GM23338 (cell line): Measurements from ENCODE around the gene FTO. TPM values are rescaled to one million over a fixed set of nuclear protein-coding genes. Genes with fewer than 3 reads are reported as not detected.

Source experiments
- ATAC-seq: fragments of 200-7000 bp; cut with Tn5 transposase; 3 replicates; pipeline ENCODE4 v1.9.1; 2020
- DNase-seq: peaks from one replicate; pipeline ENCODE4 v3.0.0-alpha.2; 2015; ENCODE audit warnings: low spot score
- H2AFZ ChIP-seq: fragments of 200-600 bp; sonication (generic); 2 replicates; pipeline ENCODE4 v1.8.0; 2016; ENCODE audit warnings: antibody characterized with exemption, mild to moderate bottlenecking, moderate library complexity
- H3F3A ChIP-seq: fragments of 200-600 bp; sonication (generic); replicated peaks from 2 replicates; pipeline ENCODE4 v1.8.0; 2017; ENCODE audit warnings: antibody characterized with exemption, mixed run types, low read depth
- H3K27ac ChIP-seq: fragments of 200-600 bp; sonication (generic); 2 replicates; pipeline ENCODE4 v1.6.1; 2016; ENCODE audit warnings: low read depth
- H3K27me3 ChIP-seq: fragments of 200-600 bp; sonication (generic); 2 replicates; pipeline ENCODE4 v1.8.0; 2016; ENCODE audit warnings: mild to moderate bottlenecking, mixed run types, moderate library complexity; ENCODE audit not compliant: insufficient read depth
- H3K36me3 ChIP-seq: fragments of 200-600 bp; sonication (generic); 2 replicates; pipeline ENCODE4 v1.8.0; 2016; ENCODE audit warnings: mild to moderate bottlenecking; ENCODE audit not compliant: insufficient read depth
- H3K4me1 ChIP-seq: fragments of 200-600 bp; sonication (generic); 2 replicates; pipeline ENCODE4 v1.8.0; 2016; ENCODE audit warnings: mild to moderate bottlenecking, moderate library complexity; ENCODE audit not compliant: insufficient read depth
- H3K4me2 ChIP-seq: fragments of 200-600 bp; sonication (generic); 2 replicates; pipeline ENCODE4 v1.7.1; 2017; ENCODE audit warnings: mixed run types
- H3K4me3 ChIP-seq: fragments of 200-600 bp; sonication (generic); 2 replicates; pipeline ENCODE4 v1.6.1; 2016; ENCODE audit warnings: mixed run types
- H3K79me2 ChIP-seq: fragments of 200-600 bp; sonication (generic); replicated peaks from 2 replicates; pipeline ENCODE4 v1.8.0; 2017; ENCODE audit warnings: mild to moderate bottlenecking; ENCODE audit not compliant: insufficient read depth
- H3K9me2 ChIP-seq: fragments of 200-600 bp; sonication (generic); 2 replicates; pipeline ENCODE4 v1.8.0; 2017; ENCODE audit not compliant: insufficient read depth
- H4K20me1 ChIP-seq: fragments of 200-600 bp; sonication (generic); replicated peaks from 2 replicates; pipeline ENCODE4 v1.8.0; 2017; ENCODE audit warnings: mild to moderate bottlenecking; ENCODE audit not compliant: insufficient read depth
- H3K27ac Mint-ChIP-seq: 2 replicates; pipeline ENCODE4 v1.8.0; 2020; ENCODE audit warnings: inconsistent platforms, mild to moderate bottlenecking, moderate library complexity, mixed read lengths
- H3K27me3 Mint-ChIP-seq: 3 replicates; pipeline ENCODE4 v1.8.0; 2022; ENCODE audit warnings: low read depth, mild to moderate bottlenecking, moderate library complexity, mixed read lengths, inconsistent platforms; ENCODE audit not compliant: insufficient read depth, poor library complexity
- H3K36me3 Mint-ChIP-seq: 3 replicates; pipeline ENCODE4 v1.8.0; 2021; ENCODE audit warnings: low read depth, mild to moderate bottlenecking, inconsistent platforms, moderate library complexity, mixed read lengths
- H3K4me1 Mint-ChIP-seq: 3 replicates; pipeline ENCODE4 v1.8.0; 2020; ENCODE audit warnings: mild to moderate bottlenecking, inconsistent platforms, mixed read lengths
- H3K4me3 Mint-ChIP-seq: 3 replicates; pipeline ENCODE4 v1.8.0; 2021; ENCODE audit warnings: moderate library complexity, mild to moderate bottlenecking, inconsistent platforms, mixed read lengths
- H3K9me3 Mint-ChIP-seq: 3 replicates; pipeline ENCODE4 v1.8.0; 2020; ENCODE audit warnings: moderate library complexity, mild to moderate bottlenecking, inconsistent platforms, mixed read lengths
- CREB1 ChIP-seq: fragments of 250-450 bp; sonication (Bioruptor Pico); IDR thresholded peaks from 2 replicates; pipeline ENCODE4 v1.5.0; 2020; ENCODE audit warnings: low read depth, mild to moderate bottlenecking, moderate library complexity
- CTCF ChIP-seq, 2 experiments: fragments of 200-600 bp in 1 of 2; sonication (generic) in 1 of 2; conservative IDR thresholded peaks; 2 replicates each; pipeline versions ENCODE4 v1.5.1 to v1.6.1; 2016 to 2017; ENCODE audit warnings: antibody characterized with exemption in 2 of 2, low read depth in 2 of 2, mild to moderate bottlenecking in 2 of 2, moderate library complexity in 1 of 2
- ETS1 ChIP-seq: IDR thresholded peaks from 2 replicates; pipeline ENCODE4 v1.6.1; 2016; ENCODE audit warnings: antibody characterized with exemption
- EZH2 ChIP-seq: fragments of 200-600 bp; sonication (generic); IDR thresholded peaks from one replicate; pipeline ENCODE4 v1.8.0; 2017; ENCODE audit warnings: antibody characterized with exemption, mild to moderate bottlenecking, low read depth; ENCODE audit not compliant: unreplicated experiment
- EZH2phosphoT487 ChIP-seq: fragments of 200-600 bp; sonication (generic); IDR thresholded peaks from one replicate; pipeline ENCODE4 v1.8.1; 2018; ENCODE audit warnings: antibody characterized with exemption; ENCODE audit not compliant: unreplicated experiment
- JUNB ChIP-seq: IDR thresholded peaks from one replicate; pipeline ENCODE4 v1.6.1; 2016; ENCODE audit warnings: antibody characterized with exemption; ENCODE audit not compliant: unreplicated experiment
- NANOG ChIP-seq: IDR thresholded peaks from 2 replicates; pipeline ENCODE4 v1.6.1; 2016; ENCODE audit warnings: antibody characterized with exemption, borderline replicate concordance
- POLR2AphosphoS5 ChIP-seq: IDR thresholded peaks from 2 replicates; pipeline ENCODE4 v1.6.1; 2016; ENCODE audit warnings: antibody characterized with exemption, low read depth
- REST ChIP-seq: IDR thresholded peaks from one replicate; pipeline ENCODE4 v1.6.1; 2018; ENCODE audit warnings: antibody characterized with exemption; ENCODE audit not compliant: unreplicated experiment
- STAT1 ChIP-seq: IDR thresholded peaks from one replicate; pipeline ENCODE4 v1.6.1; 2016; ENCODE audit warnings: antibody characterized with exemption; ENCODE audit not compliant: unreplicated experiment
- ZNF114 ChIP-seq: fragments of 250-450 bp; sonication (Bioruptor Pico); IDR thresholded peaks from 2 replicates; pipeline ENCODE4 v1.5.0; 2020; ENCODE audit warnings: mild to moderate bottlenecking, moderate library complexity
- ZNF331 ChIP-seq: fragments of 250-450 bp; sonication (Bioruptor Pico); IDR thresholded peaks from 2 replicates; pipeline ENCODE4 v1.5.0; 2020; ENCODE audit warnings: low read depth, mild to moderate bottlenecking, moderate library complexity
- ZNF462 ChIP-seq: fragments of 250-450 bp; sonication (Bioruptor Pico); IDR thresholded peaks from 2 replicates; pipeline ENCODE4 v1.5.0; 2020; ENCODE audit warnings: mild to moderate bottlenecking, moderate library complexity
- polyA plus RNA-seq: library from polyadenylated mRNA; unstranded; fragments of >200 nt; fragmentation: Nextera tagmentation; extraction: Ambion mirVana; gene quantifications from 2 replicates; pipeline ENCODE4 v1.2.1, GENCODE V29; 2016
- total RNA-seq: library from RNA; depleted of rRNA; stranded (reverse); fragments of >200 nt; shearing (Covaris generic); gene quantifications from 2 replicates; pipeline ENCODE4 v1.2.3, GENCODE V29; 2014

The FTO gene
- total and polyA plus RNA-seq, 2 experiments from 2014 or later = 17.7 to 69.6 TPM

GRCh38 chr16:53908731-53909130 lies 204.8 kb downstream of the FTO start:
- ATAC-seq = no peak
- DNase-seq = no peak
- Histone ChIP-seq H3K9me2 (no peaks in the 10 kb centered on the region), H3K36me3 (no peaks in the 10 kb centered on the region), H3K27ac (no peak overlapping the region), H3K4me1 (peaks cover 25% of the 10 kb centered on the region), H2AFZ (no peak overlapping the region), H3K4me3 (no peak overlapping the region), H3K79me2 (no peaks in the 10 kb centered on the region), H3F3A (no peaks in the 10 kb centered on the region), H3K4me2 (no peak overlapping the region), H3K27me3 (no peaks in the 10 kb centered on the region), H4K20me1 (no peaks in the 10 kb centered on the region)
- Mint-ChIP-seq H3K36me3 (no peaks in the 10 kb centered on the region), H3K4me1 (peaks cover 7% of the 10 kb centered on the region; the same call in 2 of the 3 replicates), H3K27ac (no peak overlapping the region), H3K27me3 (no peaks in the 10 kb centered on the region), H3K9me3 (no peaks in the 10 kb centered on the region), H3K4me3 (no peak overlapping the region)
- TF ChIP-seq EZH2 = no peak
- TF ChIP-seq ZNF114 (CRISPR knock-in tag) = no peak
- TF ChIP-seq EZH2phosphoT487 = no peak
- no peak for TF ChIP-seq ZNF331 (CRISPR knock-in tag)
- TF ChIP-seq CTCF (conservative IDR thresholded peaks at IDR 0.05; ENCODE audit: low read depth in 2 of 2) = no peak
- TF ChIP-seq JUNB = no peak
- no peak for TF ChIP-seq ZNF462 (CRISPR knock-in tag)
- no peak for TF ChIP-seq CREB1
- TF ChIP-seq STAT1 = no peak
- TF ChIP-seq ETS1 = no peak
- TF ChIP-seq POLR2AphosphoS5 = no peak
- no peak for TF ChIP-seq NANOG
- TF ChIP-seq REST = no peak
